ENCODE data around the gene XPC.
"Not testable (repeated sequence)": the region's sequence is repeated elsewhere in the genome, so short reads cannot be mapped to it uniquely, and the experiment has no call there.

The XPC gene

DNA sequence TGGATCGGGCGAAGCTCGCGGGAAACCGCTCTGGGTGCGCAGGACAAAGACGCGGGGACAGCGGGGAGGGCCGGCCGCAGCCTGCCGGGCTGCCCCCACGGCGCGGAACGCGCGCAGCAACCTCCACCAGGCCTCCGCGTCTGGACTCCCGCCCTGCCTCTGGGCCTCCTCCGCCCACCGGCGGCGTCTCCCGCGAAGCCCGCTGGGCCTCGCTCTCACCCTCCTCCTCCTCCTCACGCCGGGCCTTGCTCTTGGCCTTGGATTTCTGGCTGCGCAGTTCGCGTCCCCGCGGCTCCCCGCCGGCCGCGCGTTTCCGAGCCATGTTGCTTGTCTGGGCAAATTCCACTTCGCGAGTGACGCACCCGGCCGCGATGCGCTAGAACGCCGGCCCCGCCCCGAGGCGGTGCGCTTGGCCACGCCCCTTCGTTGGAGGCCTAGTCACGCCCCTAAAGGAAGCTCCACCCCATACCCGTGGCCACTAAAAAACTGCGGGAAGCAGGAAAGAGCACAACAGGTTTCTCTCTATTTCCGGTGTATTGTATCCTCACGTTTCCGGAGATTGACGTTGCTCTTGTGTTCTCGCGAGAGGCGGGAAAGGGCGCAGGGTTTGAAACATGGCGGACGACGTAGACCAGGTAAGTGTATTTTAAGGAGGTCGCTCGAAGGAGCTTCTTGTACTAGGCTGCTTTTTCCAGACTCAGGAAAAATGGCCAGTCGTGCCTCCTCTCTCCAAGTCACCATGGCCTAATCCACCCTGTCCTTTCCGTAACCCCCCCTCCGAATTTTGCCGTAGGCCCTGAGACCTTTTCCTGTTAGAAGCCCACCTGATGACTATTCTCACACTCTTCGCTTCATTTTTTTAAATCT lies at the start of gene XPC, which contains the start of gene LSM3:
Gene XPC (minus strand): TSS at position 355 of the 867 bp plus-strand sequence. CDS start 33 bp downstream, at position 322.
Gene LSM3 (plus strand): TSS at position 571 of the 867 bp plus-strand sequence. CDS start 44 bp downstream, at position 615.
- DNase-seq, result peak; percentile 80

DNA sequence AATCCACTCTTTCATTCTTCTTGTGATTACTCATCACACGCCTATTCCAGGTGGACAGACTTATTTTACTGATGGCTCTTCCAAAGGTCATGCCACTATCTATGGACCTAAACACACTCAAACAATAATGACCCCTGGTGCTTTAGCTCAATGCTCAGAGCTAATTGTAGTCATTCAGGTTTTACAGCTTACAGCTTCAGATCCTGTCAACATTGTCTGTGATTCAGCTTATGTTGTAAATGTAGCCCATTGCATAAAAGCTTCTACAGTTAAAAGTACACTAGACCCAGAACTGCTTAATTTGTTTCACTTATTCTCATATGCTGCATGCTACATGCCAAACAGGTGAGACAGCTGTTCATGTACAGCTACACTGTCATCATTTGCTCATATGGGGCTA lies 49.5 kb upstream of the XPC start:
- no peak for DNase-seq

DNA sequence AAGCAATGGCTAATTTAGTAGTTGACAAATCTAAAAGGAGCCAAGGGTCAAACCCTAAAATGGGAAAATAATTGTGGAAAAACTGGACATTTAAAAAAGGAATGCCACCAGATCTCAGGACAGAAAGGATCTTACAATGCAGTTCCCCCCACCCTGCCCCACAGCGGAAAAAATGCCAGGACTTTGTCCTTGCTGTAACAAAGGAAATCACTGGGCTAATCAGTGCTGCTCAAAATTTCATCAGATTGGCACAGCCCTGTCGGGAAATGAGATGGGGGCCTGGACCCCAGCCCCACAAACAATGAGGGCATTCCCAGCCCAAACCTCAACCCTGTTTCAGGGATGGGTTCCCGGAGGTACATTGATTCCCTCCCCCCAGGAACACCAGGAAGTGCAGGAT lies 48.0 kb upstream of the XPC start:
- not testable (repeated sequence) for DNase-seq

DNA sequence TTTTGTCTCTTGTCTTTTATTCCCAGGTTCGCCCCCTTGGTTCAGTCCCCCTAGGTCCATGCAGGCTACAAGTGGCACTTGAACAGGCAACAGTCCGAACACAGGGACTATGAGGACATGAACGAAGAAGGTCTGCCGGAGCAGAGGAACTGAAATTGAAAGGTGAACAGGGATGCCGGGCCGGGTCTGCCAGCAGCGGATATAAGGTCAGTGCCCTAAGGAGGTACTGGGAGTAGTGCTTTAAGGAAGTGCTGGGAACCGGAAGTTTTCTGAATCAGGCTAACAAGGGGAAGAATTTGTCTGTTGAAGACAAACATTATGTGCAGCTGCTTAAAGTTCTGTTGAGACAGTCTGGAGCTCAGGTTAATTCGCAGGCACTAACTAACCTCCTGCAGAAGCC lies 47.0 kb upstream of the XPC start:
- DNase-seq, result no peak

DNA sequence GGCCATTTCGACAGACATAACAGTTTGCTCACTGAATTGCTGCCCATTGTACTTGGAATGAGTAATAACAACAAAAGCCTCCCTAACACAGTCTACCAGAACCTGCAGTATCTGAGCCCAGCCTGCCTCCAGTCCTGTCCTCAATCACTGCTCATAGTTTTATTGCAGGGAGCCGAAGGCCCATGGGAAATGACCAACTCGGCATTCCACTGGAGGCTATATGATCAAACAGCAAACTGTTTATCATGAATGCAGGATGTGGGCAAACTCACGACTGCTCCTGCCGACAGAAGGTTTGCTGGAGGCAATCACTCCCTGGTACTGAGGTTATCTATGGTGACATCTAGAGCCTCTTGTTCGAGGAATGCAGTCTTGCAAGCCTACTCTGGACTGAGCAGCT lies 46.5 kb upstream of the XPC start:
- DNase-seq, result no peak

DNA sequence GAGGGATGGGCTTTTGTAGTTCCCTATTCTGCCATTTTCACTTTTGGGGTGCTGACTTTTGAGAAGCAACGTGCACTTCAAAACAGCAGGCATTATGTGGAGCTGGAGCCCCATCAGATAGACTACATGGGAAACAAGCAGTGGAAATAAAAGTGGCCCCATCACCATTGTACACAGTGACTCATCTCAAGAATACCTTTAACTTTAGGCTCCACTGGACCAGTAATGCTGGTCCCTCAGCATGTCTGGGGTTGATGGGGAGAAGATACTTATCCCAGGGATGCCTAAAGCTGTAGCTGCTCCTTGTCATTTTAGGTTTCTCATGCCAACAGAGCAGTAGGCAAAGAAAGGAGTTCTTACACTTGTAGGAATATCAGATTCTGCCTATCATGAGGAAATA lies 45.2 kb upstream of the XPC start:
- no peak for DNase-seq

DNA sequence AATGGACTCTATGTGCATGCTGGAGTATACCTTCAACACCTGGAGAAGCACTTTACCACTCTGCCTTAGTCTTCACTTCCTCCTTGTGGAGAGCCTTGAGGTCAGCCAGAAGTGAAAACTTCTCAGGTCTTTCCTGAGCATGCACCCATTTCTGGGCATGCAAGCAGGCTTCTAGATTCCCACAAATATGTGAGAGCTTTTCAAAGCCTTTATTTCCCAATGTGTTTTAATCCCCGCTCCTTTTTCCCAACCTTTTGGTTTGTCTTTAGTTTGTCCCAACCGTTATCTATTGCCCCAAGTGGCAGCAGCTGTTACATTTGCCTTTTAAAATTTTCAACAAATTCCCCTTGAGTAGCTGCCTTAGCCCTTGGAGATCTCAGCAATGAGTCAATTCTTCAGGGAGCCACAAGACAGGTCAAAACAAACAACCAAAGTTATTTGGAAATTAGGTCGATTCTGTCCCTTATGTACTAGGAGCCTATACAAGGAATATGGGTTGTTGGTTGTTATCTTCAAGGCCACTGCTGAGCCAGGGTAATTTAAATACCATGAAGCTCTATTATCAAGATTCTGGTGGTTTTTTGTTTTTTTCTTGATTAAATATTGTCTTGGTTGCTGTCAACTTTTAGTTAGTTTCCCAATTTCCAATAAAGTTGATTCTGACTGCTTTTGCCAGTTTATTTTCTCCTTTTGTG lies 44.6 kb upstream of the XPC start:
- no peak for DNase-seq

DNA sequence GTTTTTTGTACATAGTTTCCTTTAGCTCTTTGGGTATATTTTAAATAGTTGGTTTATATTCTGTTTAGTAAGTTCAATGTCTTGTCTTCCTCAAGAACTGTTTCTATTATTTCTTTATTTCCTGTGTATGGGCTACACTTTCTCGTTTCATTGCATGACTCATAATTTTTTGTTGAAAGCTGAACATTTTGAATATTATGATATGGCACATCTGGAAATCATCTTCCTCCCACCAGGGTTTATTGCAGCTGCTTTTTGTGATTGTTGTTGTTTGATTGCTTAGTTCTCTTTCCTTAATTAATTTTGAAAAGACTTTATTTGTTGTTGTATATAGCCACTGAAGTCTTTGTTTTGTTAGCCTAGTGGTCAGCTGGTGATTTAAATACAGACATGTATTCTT lies 44.1 kb upstream of the XPC start:
- DNase-seq, result no peak

DNA sequence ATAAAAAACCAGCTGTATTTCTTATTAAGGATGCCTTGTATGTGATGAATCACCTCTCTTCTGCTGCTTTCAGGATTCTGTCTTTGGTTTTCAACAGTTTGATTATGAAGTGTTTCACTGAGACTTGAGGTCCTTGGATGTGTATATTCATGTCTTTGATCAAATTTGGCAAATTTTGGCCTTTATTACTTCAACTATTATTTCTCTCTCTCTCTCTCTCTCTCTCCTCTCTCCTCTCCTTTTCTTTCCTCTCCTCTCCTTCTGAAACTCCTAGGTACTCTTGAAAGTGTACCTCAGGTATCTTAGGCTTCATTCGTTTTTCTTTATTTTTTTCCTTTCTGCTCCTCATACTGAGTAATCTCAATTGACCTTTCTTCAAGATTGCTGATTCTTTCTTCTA lies 43.5 kb upstream of the XPC start:
- DNase-seq, result no peak

DNA sequence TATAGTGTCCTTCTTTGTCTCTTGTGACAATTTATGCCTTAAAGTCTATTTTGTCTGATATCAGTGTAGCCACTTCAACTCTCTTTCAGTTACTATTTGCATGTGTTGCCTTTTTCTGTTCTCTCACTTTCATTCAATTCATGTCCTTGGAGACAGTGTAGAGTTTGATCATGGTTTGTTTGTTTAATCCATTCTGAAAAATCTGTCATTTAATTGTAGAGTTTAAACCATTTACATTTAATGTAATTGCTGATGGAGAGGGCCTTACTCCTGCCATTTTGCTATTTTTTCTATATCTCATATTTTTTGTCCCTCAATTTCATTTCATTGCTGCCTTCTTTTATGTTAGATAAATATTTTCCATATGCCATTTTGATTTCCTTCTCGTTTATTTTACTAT lies 42.5 kb upstream of the XPC start:
- DNase-seq, result no peak

DNA sequence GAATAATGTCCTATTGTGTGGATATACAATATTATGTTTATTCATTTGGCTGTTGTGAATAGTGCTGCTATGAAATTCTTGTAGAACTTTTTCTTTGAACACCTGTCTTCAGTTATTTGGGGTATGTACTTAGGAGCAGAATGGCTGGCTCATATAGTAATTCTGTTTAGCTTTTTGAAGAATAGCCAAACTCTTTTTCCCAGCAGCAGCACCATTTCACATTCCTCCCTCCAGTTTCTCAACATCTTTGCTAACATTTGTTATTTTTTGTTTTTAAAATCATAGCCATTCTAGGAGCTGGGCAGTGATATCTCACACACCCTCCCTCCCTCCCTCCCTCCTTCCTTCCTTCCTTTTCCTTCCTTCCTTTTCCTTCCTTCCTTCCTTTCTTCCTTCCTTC lies 40.0 kb upstream of the XPC start:
- DNase-seq, result no peak

DNA sequence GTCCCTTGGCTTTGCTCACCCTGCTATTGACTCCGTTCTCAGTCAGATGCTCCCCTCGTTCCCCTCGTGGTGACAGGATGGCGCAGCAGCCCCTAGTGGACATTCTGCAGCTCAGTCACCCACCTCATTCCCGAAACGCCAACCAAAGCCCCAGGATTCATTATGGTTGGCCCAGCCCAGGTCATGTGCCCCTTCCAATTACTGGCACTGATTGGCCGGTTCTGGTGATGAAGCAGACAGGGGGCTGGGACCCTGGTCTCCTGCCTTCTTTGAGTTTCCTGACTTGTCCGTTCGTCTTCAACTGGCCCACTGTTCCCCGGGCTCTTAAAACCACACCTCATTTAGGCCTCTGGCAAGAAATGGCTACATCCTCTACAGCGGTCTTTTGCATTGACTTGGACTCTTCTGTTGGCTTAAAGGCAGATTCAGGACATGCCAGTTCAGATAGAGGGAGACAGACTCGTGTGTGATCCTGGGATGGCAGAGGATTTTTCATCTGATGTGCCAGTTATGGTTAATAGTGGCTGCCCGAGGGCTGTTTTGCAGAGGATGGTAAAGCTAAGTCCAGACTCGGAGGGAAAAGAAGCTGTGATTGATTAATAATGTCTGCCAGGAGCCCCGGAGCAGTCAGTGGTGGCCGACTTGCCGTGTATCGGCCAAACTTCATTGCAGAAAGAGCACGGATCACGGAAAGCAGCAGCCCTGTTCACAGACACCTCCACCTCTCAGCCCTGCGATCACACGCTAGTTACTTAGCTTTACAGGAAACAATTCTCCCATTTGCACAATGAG lies 38.1 kb upstream of the XPC start:
- DNase-seq, result no peak

DNA sequence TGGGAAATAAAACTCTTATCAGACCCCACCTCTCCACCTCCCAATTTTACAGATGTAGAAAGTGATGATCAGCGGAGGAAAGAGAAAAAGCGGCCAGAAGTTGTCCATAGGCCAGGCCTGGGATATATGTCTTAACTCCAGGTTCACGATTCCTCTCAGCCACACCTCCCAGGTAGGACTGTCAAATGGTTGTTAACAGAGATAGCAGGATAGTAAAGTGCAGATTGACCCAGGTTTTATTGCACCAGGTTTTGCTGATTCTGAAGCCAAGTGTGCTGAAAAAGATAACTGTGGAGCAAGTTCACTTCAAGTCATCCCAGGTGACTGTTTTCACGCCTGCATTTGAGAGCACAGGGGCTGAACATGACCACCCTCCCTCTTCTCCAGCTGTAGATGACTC lies 36.4 kb upstream of the XPC start:
- no peak for DNase-seq

DNA sequence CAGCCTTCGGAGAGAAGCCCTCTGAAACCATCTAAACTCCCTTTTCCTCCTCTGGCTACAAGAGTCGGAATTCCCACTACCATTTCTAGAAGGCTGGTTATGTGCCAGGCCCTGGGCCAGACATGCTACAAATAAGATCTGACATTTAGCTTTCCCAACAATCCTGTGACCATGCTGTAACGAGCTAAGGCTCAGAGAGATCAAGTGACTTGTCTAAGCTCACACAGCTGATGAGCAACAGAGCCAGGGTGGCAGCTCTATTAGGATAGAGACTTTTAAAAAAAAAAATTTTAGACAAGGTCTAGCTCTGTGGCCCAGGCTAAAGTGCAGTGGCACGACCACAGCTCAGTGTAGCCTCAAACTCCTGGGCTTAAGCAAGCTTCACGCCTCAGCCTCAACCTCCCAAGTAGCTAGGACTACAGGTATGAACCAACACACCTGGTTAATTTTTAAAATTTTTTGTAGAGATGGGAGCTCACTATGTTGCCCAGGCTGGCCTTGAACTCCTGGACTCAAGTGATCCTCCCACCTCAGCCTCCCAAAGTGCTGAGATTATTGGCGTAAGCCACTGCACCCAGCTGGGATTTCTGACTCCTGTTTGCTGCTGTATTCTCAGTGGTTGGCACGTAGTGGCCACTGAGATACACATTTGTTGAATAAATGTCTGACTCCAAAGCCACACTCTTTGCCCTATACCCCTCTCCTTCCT lies 34.8 kb upstream of the XPC start:
- no peak for DNase-seq

DNA sequence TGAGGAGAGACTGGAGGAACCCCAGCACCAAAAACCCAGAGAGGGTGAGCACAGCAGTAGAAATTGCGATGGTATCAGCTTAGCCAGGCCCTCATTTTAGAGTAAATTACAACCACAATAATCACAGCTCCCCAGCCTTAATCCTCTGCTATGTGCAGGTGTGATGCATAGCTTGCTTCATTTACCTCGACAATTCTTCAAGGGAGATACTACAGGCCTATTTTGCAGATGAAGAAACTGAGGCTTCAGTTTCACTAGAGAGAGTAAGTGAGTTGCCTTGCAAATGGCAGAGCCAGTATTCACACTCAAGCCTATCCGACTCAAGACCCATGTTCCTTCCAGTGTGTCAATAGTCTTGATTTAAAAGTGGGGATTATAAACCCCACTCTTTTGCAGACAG lies 33.6 kb upstream of the XPC start:
- DNase-seq, result no peak

DNA sequence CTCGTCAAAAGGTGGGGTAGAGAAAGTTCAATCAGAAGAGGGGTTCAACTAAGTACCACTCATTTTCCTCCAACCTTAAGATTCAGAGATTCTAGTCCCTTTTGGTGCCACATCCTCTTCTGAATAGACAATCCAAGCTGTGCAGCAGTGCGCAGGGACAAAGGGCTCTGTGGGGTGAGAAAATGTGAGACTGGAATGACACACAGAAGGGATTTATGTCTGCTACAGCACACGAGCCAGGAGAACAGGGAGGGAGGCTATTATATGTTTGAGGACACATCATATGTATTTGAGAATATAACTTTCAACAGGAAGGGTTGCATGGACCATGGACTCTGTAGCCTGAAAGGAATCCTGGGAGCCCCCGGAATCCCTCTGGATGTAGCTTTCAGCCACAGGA lies 33.2 kb upstream of the XPC start:
- no peak for DNase-seq

DNA sequence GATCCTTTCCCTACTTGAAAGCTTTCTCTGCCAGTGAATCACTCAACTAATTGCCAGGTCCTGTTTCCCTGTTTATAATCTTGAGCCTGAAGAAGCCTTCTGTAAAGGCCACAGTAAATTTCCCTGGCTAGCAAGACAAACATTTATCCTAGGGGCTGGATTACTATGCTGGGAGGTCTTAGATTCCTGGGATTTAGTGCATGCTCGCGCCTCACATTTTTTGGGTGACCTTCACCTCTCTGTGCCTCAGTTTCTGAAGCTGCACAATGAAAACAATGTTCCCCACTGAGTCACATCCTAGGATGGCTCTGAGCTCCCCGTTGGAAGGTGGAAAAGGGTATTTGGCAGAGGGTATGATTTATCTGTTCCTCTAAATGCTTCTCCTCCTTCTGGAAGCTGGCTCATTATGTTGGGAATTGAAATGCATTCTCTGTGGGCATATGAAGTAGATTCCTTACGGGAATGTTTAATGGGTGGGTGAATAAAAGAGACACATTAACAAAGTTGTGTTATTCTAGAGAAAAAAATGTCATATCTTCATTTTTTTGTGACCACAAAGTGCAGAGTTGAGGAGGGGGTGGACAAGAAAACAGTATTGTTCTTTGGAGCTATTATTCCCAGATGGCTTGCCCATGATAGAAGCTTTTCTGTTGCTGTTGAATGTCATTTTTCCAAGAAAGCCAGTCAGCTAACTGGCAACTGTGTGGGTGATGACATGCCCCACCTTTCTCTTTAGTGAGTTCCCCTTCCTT lies 32.6 kb upstream of the XPC start:
- DNase-seq, result no peak

DNA sequence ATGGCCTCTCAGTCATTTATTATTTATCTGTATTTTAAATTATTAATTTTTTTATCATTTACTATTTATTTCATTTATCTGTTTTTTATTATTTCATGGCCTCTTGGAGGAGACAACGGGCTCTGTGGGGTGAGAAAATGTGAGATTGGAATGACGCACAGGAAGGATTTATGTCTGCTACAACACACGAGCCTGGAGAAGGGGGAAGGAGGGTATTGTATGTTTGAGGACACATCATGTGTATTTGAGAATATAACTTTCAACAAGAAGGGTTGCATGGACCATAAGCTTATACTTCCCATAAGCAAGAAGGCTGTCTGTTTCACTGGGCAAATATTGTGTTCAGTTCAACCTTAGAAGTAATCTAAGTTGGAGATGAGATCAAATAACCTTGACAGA lies 31.9 kb upstream of the XPC start:
- no peak for DNase-seq

DNA sequence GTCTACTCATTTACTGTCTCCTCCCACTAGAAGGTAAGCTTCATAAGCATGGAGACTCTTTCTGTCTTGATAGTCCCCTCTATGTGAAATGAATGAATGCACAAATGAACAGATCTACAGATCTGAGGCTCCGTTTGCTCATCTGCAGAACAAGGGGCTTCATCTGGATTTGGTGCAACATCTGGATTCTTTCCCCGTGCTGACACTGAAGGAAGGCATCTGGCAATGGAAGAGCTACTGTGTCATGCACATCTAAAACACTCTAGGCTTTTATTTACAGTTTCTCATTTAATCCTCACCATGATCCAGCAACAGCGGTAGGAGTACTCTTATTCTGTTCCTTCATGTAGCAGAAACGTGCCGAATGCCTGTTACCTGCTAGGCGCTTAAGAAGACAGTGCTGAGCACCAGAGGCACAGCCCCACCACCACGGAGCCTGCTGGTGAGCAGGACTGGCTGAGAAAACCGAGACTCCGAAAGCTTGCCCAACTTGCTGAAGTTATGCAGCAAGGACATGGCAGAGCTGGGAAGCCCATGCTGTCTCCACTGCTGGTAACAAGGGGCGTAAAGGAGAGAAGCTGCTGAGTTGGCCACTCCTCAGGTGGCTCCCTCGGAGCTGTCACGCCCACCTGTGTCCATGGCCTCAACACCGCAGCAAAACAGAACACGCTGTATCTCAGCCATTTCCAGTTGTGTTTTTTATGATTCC lies 31.3 kb upstream of the XPC start:
- no peak for DNase-seq

DNA sequence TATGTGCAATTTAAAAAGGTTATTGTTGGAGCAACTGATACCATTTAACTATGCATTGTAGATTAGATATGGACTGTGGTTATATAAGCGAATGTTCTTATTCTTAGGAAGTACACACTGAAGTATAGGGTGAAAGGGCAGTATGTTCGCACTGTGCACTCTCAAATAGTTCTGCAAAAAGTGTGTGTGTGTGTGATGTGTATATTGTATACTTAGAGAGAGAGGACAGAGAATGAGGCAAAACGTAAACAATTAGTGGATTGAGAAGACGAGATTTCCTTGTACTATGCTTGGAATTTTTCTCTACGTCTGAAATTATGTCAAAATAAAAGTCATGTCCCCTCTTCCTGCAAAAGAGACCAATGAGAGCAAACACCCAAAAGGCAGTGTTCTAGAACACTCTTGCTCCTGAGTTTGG lies 30.6 kb upstream of the XPC start:
- DNase-seq, result no peak

DNA sequence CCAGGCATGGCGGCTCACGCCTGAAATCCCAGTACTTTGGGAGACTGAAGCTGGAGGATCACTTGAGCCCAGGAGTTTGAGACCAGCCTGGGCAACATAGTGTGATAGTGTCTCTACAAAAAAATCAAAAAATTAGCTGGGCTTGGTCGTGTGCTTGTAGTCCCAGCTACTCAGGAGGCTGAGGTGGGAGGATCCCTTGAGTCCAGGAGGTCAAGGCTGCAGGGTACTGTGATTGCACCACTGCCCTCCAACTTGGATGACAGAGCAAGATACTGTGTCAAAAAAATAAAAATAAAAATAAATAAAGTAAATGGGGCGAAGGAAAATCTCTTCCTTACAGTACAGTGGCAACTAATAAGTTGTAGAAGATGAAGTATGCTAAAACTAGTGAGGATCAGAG lies 29.8 kb upstream of the XPC start:
- DNase-seq, result no peak
